T-helper 22 cell (primary cell): ENCODE measurements around the gene EXOC1L.
"Not testable (repeated sequence)": the region's sequence is repeated elsewhere in the genome, so short reads cannot be mapped to it uniquely, and the experiment has no call there.

ENCODE experiments used
- DNase-seq: peaks from one replicate; pipeline ENCODE4 v3.0.0-alpha.2; 2020; ENCODE audit warnings: low read depth

The EXOC1L gene

DNA sequence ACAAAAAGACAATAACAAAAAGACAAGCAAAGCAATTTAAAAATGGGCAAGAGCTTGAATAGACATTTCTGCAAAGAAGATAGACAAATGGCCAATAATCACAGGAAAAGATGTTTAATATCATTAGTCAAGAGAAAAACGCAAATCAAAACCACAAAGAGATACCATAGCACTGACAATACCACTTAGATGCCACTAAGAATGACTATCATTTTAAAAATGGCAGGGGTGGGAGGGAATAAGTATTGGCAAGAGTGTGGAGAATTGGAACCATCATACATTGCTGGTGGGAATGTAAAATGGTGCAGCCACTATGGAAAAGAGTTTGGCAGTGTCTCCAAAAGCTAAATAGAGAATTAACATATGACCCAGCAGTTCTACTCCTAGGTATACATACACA, 18.8 kb downstream of the EXOC1L start:
- DNase-seq: no peak

DNA sequence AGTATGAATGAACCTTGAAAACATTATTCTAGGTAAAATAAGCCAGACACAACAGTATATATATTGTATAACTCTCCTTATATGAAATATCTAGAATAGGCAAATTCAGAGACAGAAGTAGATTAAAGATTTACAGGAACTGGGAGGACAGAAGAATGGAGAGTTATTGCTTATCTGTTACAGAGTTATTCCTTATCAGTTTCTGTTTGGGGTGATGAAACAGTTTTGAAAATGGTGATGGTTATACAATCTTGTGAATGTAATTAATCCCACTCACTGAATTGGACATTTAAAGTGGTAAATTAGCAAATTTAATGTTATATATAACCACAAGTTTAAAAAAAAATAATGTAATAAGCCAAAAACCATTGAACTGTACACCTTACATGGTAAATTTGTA, 19.4 kb downstream of the EXOC1L start:
- no peak for DNase-seq

DNA sequence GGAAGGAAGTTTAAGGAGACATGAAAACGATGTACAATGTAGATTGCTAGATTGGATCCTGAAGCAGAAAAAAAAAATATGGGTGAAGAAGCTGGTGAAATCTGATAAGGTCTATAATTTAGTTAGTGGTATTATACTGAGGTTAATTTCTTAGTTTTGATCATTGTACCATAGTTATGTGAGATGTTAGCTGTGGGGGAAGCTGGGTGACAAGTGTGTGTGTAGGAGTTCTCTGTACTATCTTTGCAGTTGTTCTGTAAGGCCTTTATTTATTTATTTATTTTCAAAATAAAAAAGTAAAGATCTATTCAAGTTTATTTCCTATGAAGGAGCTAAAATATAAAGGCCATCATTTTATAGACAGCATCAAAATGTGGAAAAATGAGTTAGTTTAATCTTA, 21.4 kb downstream of the EXOC1L start:
- DNase-seq: no peak

GRCh38 chr4:55841373-55842239, 22.0 kb downstream of the EXOC1L start:
- DNase-seq: not testable (repeated sequence)

- DNase-seq: not testable (repeated sequence)
Observed at GRCh38 chr4:55842312-55842711, 22.7 kb downstream of the EXOC1L start.

DNA sequence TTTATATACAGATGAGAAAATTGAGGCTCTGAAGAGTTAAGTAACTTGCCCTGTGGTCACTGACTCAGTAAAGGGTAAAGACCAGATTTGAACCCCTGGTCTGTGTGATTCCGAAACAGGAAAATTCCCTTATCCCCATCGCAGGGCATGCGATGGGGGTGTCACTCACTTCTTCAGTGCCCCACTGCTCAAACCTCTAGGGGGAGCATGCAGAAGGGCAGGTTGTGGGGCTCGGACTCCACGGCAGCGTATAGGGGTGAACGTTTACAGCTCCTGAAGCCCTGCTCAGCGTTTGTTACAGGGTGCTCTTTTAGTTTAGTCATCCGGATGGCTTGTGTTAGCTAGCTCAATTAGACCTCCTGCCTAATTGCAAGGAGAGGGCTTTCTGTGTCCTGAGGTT, 30.1 kb downstream of the EXOC1L start:
- DNase-seq: no peak

DNA sequence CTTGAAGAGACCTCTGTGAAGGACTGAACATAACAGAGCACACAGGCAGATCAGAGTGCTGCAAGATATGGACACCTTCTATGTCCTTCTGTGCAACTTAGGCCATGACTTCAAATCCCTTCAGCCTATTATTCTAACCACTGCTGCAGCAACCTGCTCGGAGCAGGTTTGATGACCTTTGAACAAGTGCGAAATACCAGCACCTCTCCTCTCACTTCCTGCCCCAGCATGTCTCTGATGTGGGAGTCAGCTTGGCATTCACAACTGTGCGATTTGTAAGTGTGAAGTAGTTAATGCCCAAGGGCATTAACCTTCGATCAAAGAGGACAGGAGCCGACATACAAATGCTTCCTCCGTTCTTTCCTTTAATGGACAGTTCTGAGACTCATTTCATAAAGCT, 32.3 kb downstream of the EXOC1L start:
- no peak for DNase-seq

DNA sequence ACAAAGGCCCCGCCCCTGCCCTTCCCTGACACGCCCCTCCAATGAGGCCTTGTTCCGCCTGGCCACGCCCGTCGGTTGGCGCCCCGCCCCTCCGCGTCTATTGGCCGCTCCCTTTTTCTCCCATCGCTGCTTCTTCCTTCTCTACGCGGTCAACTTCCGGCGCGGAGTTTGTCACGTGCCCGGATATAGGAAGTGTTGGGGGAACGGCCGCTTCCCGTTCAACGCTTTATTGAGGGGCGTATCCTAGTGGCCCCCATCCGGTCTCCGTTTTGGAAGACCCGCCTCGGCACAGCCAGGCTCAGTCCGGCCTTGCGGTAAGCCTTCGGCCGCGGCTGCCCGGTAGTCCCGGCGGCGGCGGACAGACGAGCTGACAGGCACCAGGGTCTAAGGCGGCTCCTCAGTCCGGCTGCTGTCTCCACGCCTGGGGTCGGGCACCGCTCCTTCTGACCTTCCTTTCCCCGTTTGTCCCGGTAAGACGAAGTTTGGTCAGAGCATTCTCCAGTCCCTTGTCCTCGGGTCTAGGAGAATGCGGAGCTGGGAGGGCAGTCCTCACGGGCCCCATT, 34.0 kb downstream of the EXOC1L start, which contains the start of gene EXOC1:
EXOC1 (plus strand) TSS at position 165 of the 563 bp plus-strand sequence. CDS start 4,676 bp downstream, outside the sequence.
- DNase-seq: peak; percentile 93

- no peak for DNase-seq
Observed at GRCh38 chr4:55854129-55854528, 34.5 kb downstream of the EXOC1L start.

GRCh38 chr4:55857586-55857985, 38.0 kb downstream of the EXOC1L start:
- no peak for DNase-seq

GRCh38 chr4:55859711-55860110, 40.1 kb downstream of the EXOC1L start:
- no peak for DNase-seq

DNA sequence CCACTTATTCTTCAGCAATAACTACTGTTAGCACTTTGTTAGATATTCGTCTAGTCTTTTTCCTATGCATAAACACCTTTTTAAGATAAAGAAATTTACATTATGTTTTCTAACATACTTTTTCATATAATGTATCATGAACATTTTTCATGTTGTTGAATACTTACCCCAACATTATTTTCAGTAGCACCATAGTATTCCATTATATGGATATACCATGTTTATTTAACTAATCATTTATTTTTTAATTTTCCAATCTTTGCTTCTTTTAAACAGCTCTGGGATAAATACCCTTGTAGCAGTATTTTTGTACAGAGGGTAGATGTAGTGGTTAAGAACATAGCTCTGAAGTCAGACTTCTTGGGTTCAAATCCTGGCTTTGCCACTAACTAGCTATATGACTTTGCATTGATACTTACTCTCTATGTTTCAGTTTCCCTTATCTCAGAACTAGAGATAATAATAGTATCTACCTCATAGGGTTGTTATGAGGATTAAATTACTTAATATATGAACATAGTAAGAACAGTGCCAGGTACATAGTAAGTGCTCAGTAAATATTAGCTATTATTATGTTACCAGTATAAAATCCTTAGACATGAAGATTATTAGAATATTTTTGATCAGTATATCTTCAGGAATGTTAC, 45.1 kb downstream of the EXOC1L start:
- no peak for DNase-seq

- DNase-seq: no peak
Observed at GRCh38 chr4:55865228-55865806, 45.7 kb downstream of the EXOC1L start.

DNA sequence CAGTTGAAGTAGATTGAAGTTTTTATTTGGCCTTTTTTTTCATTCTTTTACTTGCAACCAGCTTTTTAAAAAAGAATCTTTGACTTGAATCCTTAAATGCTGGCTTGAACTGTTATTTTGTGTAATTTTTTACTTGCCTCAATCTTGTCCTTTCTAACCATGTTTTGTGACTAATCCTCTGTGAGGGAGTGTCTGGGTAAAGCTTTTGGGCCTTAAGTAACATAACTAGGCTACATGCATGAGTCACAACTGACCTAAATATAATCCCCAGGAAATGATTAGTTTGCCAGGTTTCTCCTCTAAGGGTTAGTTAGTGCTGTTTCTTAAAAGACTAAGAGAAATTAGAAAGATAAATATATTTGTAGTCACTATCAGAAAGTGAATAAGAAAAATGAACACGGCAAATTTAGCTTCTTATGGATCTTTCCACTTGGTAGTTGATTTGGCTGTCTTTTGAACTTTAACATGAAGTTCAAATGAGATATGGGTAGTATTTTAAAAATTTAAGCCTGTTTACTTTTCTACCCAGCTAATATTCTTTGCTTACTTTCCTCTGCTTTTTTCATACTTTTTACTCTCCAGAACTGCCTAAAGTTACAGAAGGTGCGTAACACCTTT, 46.8 kb downstream of the EXOC1L start:
- no peak for DNase-seq

DNA sequence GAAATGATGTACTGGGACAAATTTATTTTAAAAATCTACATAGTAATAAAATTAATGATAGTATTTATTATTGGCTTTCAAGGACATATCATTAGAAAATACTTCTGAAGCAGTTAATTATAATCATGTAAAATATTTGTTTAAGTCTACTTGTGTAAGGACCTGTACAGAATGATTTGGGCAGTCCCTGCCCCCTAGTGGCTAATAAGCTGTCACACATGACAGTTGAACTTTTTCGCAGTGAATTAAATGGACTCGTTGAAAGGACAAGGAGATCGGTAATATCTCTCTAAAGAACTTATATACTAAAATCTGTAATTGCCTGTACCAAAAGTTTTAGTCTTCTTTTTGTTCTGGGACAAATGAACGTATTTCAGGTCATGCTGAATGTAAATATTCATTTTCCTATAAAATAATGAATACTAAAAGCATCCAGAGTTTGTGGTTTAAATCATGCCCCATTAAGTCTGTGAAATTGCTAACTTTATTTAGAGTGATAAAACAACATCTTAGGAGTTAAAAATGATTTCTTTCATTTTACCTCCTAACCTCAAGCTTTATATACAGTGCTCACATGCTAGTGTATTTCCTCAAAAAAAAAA, 47.5 kb downstream of the EXOC1L start:
- no peak for DNase-seq

GRCh38 chr4:55868581-55869090, 49.0 kb downstream of the EXOC1L start:
- DNase-seq: no peak

GRCh38 chr4:55871299-55871800, 51.8 kb downstream of the EXOC1L start:
- DNase-seq: no peak

DNA sequence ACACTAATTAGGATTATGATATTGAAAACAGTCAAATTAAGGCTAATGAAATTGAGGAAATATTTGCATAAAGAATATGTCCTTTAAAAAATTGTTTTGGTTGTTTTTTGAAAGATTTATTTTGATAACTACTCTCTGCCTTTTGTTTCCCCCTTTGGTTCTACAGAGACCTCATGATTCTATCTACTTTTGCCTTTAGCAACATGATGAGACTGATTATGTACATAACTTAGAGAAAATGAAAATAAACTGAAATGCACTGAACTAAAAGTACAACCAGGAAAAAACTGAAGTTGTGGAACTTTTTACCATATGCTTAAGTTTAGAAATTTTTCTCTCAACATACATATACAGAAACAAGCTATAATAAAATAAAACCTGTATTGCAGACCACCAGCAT, 55.2 kb downstream of the EXOC1L start:
- DNase-seq: no peak

- DNase-seq: no peak
Observed at GRCh38 chr4:55876387-55876786, 56.8 kb downstream of the EXOC1L start.

GRCh38 chr4:55879224-55879623, 59.6 kb downstream of the EXOC1L start:
- no peak for DNase-seq

- DNase-seq: no peak
Observed at GRCh38 chr4:55880652-55881280, 61.2 kb downstream of the EXOC1L start.
